Neuronal stem cell (in vitro differentiated cells): ENCODE measurements around the gene SLC17A9.

ENCODE experiments used
- DNase-seq: peaks from one replicate; pipeline ENCODE4 v3.0.0-alpha.2; 2013; ENCODE audit warnings: low spot score
- H2AFZ ChIP-seq: one replicate; pipeline ENCODE4 v1.6.1; 2013; ENCODE audit warnings: mild to moderate bottlenecking, low read length, inconsistent platforms
- H2AK5ac ChIP-seq: 2 replicates; pipeline ENCODE4 v1.6.1; 2013; ENCODE audit warnings: low read depth, mild to moderate bottlenecking, inconsistent platforms, low read length, moderate library complexity, mixed read lengths
- H2BK120ac ChIP-seq: 2 replicates; pipeline ENCODE4 v1.6.1; 2013; ENCODE audit warnings: low read depth, mild to moderate bottlenecking, inconsistent platforms, low read length, moderate library complexity, mixed read lengths
- H2BK12ac ChIP-seq: one replicate; pipeline ENCODE4 v1.6.1; 2013; ENCODE audit warnings: low read length, inconsistent platforms
- H2BK15ac ChIP-seq: 2 replicates; pipeline ENCODE4 v1.6.1; 2013; ENCODE audit warnings: mild to moderate bottlenecking, low read length, inconsistent platforms, mixed read lengths
- H2BK5ac ChIP-seq: one replicate; pipeline ENCODE4 v1.6.1; 2013; ENCODE audit warnings: inconsistent platforms, mild to moderate bottlenecking, low read length, moderate library complexity
- H3K14ac ChIP-seq: one replicate; pipeline ENCODE4 v1.6.1; 2013; ENCODE audit warnings: low read length, inconsistent platforms
- H3K18ac ChIP-seq: 2 replicates; pipeline ENCODE4 v1.6.1; 2013; ENCODE audit warnings: low read length, inconsistent platforms
- H3K23ac ChIP-seq: 2 replicates; pipeline ENCODE4 v1.6.1; 2013; ENCODE audit warnings: low read depth, mild to moderate bottlenecking, mixed read lengths, low read length, inconsistent platforms; ENCODE audit not compliant: poor library complexity
- H3K27ac ChIP-seq: replicated peaks from 3 replicates; pipeline ENCODE4 v1.5.1; 2013; ENCODE audit warnings: low read length, inconsistent platforms
- H3K27me3 ChIP-seq, 3 experiments: 2 replicates each; pipeline ENCODE4 v1.6.1; 2013; ENCODE audit warnings: low read length in 3 of 3, mild to moderate bottlenecking in 2 of 3, inconsistent platforms in 1 of 3, low read depth in 1 of 3, mixed read lengths in 1 of 3, moderate library complexity in 1 of 3; ENCODE audit not compliant: control insufficient read depth in 3 of 3, insufficient read depth in 3 of 3
- H3K36me3 ChIP-seq, 2 donors: replicated peaks in 1 of 2; 2 replicates each; pipeline ENCODE4 v1.6.1; 2013; ENCODE audit warnings: low read length in 2 of 2; ENCODE audit not compliant: control insufficient read depth in 2 of 2, insufficient read depth in 2 of 2
- H3K4ac ChIP-seq: 2 replicates; pipeline ENCODE4 v1.6.1; 2013; ENCODE audit warnings: inconsistent platforms, mild to moderate bottlenecking, low read length, moderate library complexity
- H3K4me1 ChIP-seq, 2 donors: 1 replicate in 1 of 2; 2 replicates in 1 of 2; pipeline ENCODE4 v1.6.1; 2013; ENCODE audit warnings: low read length in 2 of 2, low read depth in 1 of 2; ENCODE audit not compliant: control insufficient read depth in 2 of 2, insufficient read depth in 1 of 2
- H3K4me2 ChIP-seq: one replicate; pipeline ENCODE4 v1.6.1; 2013; ENCODE audit warnings: mild to moderate bottlenecking, low read length, inconsistent platforms; ENCODE audit not compliant: insufficient read depth, poor library complexity, severe bottlenecking
- H3K4me3 ChIP-seq, 2 donors: 2 replicates each; pipeline ENCODE4 v1.5.1; 2013; ENCODE audit warnings: low read length in 2 of 2, mild to moderate bottlenecking in 2 of 2, inconsistent platforms in 1 of 2, moderate library complexity in 1 of 2
- H3K79me1 ChIP-seq: one replicate; pipeline ENCODE4 v1.6.1; 2013; ENCODE audit warnings: low read depth, mild to moderate bottlenecking, inconsistent platforms, low read length, moderate library complexity
- H3K9ac ChIP-seq: one replicate; pipeline ENCODE4 v1.6.1; 2013; ENCODE audit warnings: mild to moderate bottlenecking, low read depth, low read length, inconsistent platforms; ENCODE audit not compliant: poor library complexity
- H3K9me3 ChIP-seq, 2 donors: replicated peaks in 1 of 2; 2 replicates each; pipeline versions ENCODE3 to v1.6.1; 2013; ENCODE audit warnings: low read length in 2 of 2, mild to moderate bottlenecking in 2 of 2, inconsistent platforms in 1 of 2, low read depth in 1 of 2, mixed read lengths in 1 of 2, moderate library complexity in 1 of 2; ENCODE audit not compliant: control insufficient read depth in 2 of 2, insufficient read depth in 1 of 2
- H4K8ac ChIP-seq: one replicate; pipeline ENCODE4 v1.6.1; 2013; ENCODE audit warnings: low read depth, mild to moderate bottlenecking, inconsistent platforms, low read length, moderate library complexity
- H4K91ac ChIP-seq: one replicate; pipeline ENCODE4 v1.6.1; 2013; ENCODE audit warnings: low read length, low read depth, mild to moderate bottlenecking, inconsistent platforms; ENCODE audit not compliant: poor library complexity
- WGBS, 2 donors: extraction: QIAGEN DNeasy Blood & Tissue Kit; methylation state at CpG; one replicate each; pipeline ENCODE4 v1.1.7; 2013; ENCODE audit warnings: missing lambda C conversion rate in 2 of 2, mixed read lengths in 1 of 2; ENCODE audit not compliant: insufficient read length in 2 of 2, insufficient replicate concordance in 1 of 2; ENCODE audit errors: extremely low coverage in 2 of 2; 5-methylcytosine and 5-hydroxymethylcytosine counted together

The SLC17A9 gene

DNA sequence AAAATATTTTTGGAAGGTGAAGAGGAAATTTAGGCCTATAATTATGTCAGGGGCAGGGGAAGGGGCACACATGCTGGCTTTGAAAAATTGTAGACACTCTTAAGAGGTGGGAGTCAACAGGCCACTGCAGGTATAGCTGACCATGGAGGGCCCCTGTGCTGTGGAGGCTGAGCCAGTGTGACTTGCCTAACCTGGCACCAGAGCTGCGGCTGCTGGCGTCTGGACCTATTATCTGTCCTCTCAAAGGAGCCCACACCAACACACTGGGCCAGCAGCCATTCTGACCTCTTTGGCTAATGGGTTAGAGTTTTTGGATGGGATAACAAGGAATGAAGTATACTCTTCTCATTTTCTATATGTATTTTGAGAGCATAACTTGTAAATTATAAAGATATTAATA lies 10.1 kb upstream of the SLC17A9 start:
- peaks cover 0 to 2% of the 10 kb centered on the region in 2 donors for H3K9me3 ChIP-seq
- no peak overlapping the region for H4K8ac ChIP-seq
- H2BK5ac ChIP-seq, result no peak overlapping the region
- H4K91ac ChIP-seq, result no peak overlapping the region
- H3K27me3 ChIP-seq, result no peaks in the 10 kb centered on the region
- H3K27ac ChIP-seq, result no peak overlapping the region
- H2BK12ac ChIP-seq, result no peak overlapping the region
- no peak overlapping the region for H3K18ac ChIP-seq
- H2AK5ac ChIP-seq, result no peak overlapping the region
- H3K4me1 ChIP-seq, result peaks cover 2 to 3% of the 10 kb centered on the region in 2 donors
- no peak overlapping the region for H3K4me2 ChIP-seq
- H3K36me3 ChIP-seq, result peaks cover 43 to 77% of the 10 kb centered on the region in 2 donors
- no peak overlapping the region for H2AFZ ChIP-seq
- H3K9ac ChIP-seq, result no peak overlapping the region
- H2BK15ac ChIP-seq, result no peak overlapping the region
- H3K14ac ChIP-seq, result no peak overlapping the region
- H3K4me3 ChIP-seq, result no peak overlapping the region
- H2BK120ac ChIP-seq, result no peak overlapping the region
- H3K4ac ChIP-seq, result no peak overlapping the region
- WGBS, 2 donors, result no CpG with 5 or more reads among the region's 2 CpGs
- no peak overlapping the region for H3K23ac ChIP-seq
- peaks cover 7% of the 10 kb centered on the region for H3K79me1 ChIP-seq
- DNase-seq, result no peak

DNA sequence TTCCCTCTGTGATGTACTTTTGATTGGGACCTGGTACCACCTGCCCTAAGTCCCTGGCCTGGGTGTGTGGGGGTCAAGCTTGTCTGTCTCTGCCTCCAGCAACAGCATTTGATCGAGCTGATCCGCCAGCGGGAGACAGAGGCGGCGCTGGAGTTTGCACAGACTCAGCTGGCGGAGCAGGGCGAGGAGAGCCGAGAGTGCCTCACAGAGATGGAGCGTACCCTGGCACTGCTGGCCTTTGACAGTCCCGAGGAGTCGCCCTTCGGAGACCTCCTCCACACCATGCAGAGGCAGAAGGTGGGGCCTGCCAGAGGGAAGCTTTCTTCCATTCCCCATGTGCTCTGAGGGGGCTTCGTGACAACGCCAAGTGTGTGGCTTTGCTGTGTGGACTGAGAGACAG lies 9.1 kb upstream of the SLC17A9 start:
- H4K91ac ChIP-seq, result no peak overlapping the region

DNA sequence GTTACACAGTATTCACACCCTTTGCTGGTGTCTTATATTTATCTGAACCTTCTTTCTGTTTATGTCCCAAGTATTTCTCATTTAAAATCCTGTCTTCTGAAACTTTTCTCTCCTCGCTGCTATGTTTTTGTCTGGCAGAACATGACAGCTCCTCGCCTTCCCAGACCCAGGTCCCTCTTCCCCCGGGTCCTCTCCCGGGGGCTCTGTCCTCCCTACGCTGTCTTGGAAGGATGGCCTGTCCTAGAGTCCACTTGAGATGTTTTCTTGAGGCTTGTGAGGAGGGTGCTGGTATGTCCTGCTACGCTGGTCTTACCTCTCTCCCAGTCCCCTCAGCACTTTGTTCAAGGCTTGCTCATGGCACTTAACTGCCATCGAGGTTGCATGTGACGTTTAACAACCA lies 8.3 kb upstream of the SLC17A9 start:
- no peak overlapping the region for H3K4me2 ChIP-seq

More for the DNA sequence above, 9.1 kb upstream of the SLC17A9 start:
- Histone ChIP-seq H2AFZ (no peak overlapping the region), H4K8ac (no peak overlapping the region), H3K36me3 (peaks cover 48 to 87% of the 10 kb centered on the region in 2 donors), H3K18ac (no peak overlapping the region), H2AK5ac (no peak overlapping the region), H3K4me3 (no peak overlapping the region), H3K27ac (no peak overlapping the region), H2BK15ac (no peak overlapping the region), H3K4ac (no peak overlapping the region), H2BK120ac (no peak overlapping the region), H3K79me1 (peaks cover 6% of the 10 kb centered on the region), H3K23ac (no peak overlapping the region), H3K4me1 (peaks cover 2 to 3% of the 10 kb centered on the region in 2 donors), H3K9ac (no peak overlapping the region), H3K9me3 (peaks cover 0 to 2% of the 10 kb centered on the region in 2 donors), H2BK12ac (no peak overlapping the region), H3K27me3 (no peaks in the 10 kb centered on the region), H3K14ac (no peak overlapping the region), H2BK5ac (no peak overlapping the region), H3K4me2 (no peak overlapping the region)
- DNase-seq, result no peak
- no CpG with 5 or more reads among the region's 14 CpGs for whole genome bisulfite sequencing, 2 donors

DNA sequence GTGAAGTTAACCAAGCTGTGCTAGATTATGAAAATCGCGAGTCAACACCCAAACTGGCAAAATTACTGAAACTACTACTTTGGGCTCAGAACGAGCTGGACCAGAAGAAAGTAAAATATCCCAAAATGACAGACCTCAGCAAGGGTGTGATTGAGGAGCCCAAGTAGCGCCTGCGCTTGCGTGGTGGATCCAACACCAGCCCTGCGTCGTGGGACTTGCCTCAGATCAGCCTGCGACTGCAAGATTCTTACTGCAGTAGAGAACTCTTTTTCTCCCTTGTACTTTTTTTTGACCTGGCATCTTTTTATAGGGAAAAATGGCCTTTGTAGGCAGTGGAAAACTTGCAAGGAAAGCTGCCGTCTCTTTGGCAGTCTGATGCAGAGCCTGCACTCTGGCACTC lies 7.8 kb upstream of the SLC17A9 start:
- Histone ChIP-seq H3K9me3 (peaks cover 5 to 10% of the 10 kb centered on the region in 2 donors), H3K36me3 (peaks cover 53 to 96% of the 10 kb centered on the region in 2 donors), H3K4ac (no peak overlapping the region), H2BK120ac (no peak overlapping the region), H3K79me1 (peaks cover 5% of the 10 kb centered on the region), H3K14ac (no peak overlapping the region), H3K4me2 (no peak overlapping the region), H2AK5ac (no peak overlapping the region), H2BK5ac (no peak overlapping the region), H3K4me1 (no peaks in the 10 kb centered on the region), H2BK15ac (no peak overlapping the region), H3K9ac (no peak overlapping the region), H4K8ac (no peak overlapping the region), H3K4me3 (no peak overlapping the region), H3K23ac (no peak overlapping the region), H2BK12ac (no peak overlapping the region), H3K27me3 (no peaks in the 10 kb centered on the region), H3K27ac (no peak overlapping the region), H2AFZ (no peak overlapping the region), H3K18ac (no peak overlapping the region), H4K91ac (no peak overlapping the region)
- WGBS, 2 donors, result no CpG with 5 or more reads among the region's 10 CpGs
- no peak for DNase-seq

More for the DNA sequence above, 8.3 kb upstream of the SLC17A9 start:
- Histone ChIP-seq H3K79me1 (peaks cover 5% of the 10 kb centered on the region), H2BK120ac (no peak overlapping the region), H2BK15ac (no peak overlapping the region), H3K4me1 (peaks cover 2 to 3% of the 10 kb centered on the region in 2 donors), H3K4ac (no peak overlapping the region), H3K18ac (no peak overlapping the region), H2AFZ (no peak overlapping the region), H4K91ac (no peak overlapping the region), H3K36me3 (peaks cover 53 to 94% of the 10 kb centered on the region in 2 donors), H3K23ac (no peak overlapping the region), H4K8ac (no peak overlapping the region), H2BK5ac (no peak overlapping the region), H3K27ac (no peak overlapping the region), H3K4me3 (no peak overlapping the region), H3K14ac (no peak overlapping the region), H3K9ac (no peak overlapping the region), H2AK5ac (no peak overlapping the region), H2BK12ac (no peak overlapping the region), H3K9me3 (peaks cover 5% of the 10 kb centered on the region in 2 donors), H3K27me3 (no peaks in the 10 kb centered on the region)
- WGBS, 2 donors, result no CpG with 5 or more reads among the region's 8 CpGs
- DNase-seq, result no peak
